ENCODE results near the gene BRSK1.

GRCh38 chr19:55244004-55244680 lies 39.7 kb upstream of the BRSK1 start:
- TF ChIP-seq CTCF (IDR thresholded peaks at IDR 0.05; ENCODE audit: low read depth, low read length, poor library complexity, severe bottlenecking) (no peak), EZH2phosphoT487 (IDR thresholded peaks at IDR 0.05; ENCODE audit: borderline replicate concordance, low read length) (no peak)

All from DOHH2 (cell line).